GM18517 (cell line): ENCODE results near the gene IGFALS.

ENCODE experiments used
- ATAC-seq: cut with Tn5 transposase; IDR thresholded peaks from one replicate; pipeline ENCODE4 v1.9.1; 2021; ENCODE audit warnings: mild to moderate bottlenecking, moderate library complexity; ENCODE audit not compliant: unreplicated experiment

IGFALS gene

DNA sequence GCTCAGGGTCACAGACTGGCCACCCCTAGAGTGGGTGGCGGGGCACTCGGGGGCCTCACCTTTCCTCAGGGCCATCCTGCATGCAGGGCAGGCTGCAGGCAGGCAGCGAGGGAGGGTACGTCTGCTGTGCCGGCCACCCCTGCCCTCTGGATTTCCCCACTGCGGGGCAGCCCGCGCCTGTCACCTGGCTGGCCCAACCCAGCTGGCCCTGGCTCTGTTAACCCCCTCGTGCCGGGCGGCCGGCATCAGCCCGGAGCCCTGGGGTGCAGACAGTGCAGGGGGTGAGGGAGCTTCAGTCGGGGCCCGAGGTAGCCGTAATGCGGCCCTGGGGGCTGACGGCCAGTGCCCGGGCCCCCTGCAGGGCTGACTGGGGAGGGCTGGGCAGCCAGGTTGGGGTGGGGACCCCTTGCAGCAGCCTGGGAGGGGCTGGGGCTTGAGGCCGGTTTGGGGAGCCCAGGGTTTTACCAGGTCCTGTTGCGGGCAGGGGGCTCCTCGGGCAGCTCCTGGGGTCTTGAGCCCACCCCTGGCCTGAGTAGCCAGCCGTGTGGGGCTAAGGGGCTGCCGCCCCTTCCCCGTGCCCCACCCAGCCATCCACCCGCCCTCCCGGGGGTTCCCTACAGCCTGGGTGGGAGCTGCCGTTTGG, at the start of gene IGFALS:
IGFALS (minus strand) TSS at position 128 of the 643 bp plus-strand sequence; CDS start at position 75, 53 bp downstream.
- ATAC-seq: no peak

DNA sequence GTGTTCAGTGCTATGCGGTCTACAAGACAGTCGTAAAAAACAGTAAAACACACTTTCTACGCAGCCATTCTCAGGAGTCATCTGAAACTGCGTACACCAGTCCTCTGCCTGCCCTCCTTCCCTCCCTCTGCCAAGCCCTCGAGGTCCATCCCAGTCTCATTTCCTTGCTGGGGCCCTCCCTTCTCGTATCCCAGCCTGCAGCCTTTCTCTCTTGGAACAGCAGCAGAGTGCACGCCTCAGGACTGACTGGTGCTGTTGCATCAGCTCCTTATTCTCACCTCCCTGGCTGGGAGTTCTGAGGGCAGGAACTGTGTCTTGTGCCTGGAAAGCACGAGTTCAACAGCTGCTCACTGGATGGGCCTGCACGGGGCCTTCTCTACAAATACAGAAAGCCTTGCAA, 46.0 kb upstream of the IGFALS start:
- no peak for ATAC-seq

DNA sequence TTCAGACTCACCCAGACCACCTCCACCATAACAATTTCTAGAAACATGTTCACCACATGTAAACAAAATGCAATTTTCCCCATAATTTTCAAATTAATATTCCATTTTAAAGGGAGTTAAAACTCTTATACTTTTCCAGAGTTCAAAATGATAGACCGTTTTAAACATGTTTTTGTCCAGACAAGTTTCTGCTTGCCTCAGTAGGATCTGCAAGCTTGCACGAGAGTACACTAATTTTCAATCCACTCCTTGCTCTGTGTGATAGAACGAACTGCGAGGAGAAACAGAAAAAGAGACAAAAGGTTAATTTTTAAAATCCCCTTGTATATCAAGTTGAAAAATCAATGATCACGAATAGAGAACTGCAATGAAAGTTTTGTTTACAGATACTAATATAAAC, 40.6 kb upstream of the IGFALS start:
- no peak for ATAC-seq

DNA sequence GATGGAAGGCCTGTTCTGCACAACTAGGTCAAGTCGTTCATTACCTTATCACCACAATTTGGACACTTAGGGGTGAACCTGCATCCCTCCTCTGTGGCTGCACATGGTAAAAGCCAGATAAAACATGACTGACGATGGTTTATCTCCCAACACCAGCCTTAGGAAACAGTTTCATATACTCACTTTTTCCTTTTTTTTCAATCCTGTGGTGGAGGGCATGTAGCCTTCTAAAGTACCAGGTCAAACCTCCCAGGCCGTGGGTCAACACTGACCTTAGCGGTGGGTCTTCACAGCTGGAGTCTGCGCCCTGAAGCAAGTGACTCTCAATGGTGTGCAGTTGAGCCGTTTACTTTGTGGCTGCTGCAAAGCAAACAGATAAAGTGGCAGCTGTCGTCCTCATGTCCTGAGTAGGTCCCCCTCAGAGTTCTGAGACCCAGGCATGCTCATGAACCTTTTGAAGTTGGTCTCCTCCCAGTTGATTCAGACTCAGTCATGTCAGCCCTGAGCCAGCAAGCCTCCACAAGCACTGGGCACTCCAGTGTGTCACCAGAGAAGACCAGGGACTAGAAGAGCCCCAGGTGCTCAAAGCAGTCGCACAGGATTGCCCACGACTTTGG, 39.4 kb upstream of the IGFALS start:
- ATAC-seq: no peak

DNA sequence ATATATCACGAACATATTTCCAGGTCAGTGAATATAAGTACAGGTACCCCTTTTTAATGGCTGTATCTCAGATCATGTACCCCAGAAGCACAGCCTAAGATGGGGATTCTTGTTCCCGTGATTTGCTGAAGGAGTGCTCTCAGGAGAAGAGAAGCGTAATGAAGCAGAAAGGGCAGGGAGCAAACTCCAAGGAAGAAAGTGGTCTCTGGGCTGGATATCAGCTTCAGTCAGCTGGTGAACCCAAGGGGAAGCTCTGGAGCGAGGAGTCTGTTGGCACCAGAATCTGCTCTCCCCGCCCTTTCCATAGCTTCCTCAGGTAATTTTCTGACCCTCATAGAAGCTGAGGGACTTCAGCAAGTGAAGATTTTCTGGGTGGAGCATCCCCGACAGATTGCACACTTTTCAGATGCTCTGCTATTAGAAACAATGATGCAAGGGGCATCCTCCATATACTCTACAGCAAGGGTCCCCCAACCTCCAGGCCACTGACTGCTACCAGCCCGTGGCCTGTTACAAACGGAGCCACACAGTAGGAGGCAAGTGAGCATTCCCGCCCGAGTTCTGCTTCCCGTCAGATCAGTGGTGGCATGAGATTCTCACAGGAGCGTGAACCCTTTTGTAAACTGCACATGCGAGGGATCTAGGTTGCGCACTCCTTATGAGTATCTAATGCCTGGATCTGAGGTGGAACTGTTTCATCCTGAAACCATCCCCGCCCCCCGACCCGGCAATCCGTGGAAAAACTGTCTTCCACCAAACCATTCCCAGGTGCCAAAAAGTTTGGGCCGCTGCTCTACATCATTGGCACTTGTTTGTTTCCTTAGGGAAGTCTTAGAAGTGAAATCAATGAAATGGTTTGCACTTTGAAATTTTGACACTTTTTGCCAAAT, 37.9 kb upstream of the IGFALS start:
- ATAC-seq: no peak

DNA sequence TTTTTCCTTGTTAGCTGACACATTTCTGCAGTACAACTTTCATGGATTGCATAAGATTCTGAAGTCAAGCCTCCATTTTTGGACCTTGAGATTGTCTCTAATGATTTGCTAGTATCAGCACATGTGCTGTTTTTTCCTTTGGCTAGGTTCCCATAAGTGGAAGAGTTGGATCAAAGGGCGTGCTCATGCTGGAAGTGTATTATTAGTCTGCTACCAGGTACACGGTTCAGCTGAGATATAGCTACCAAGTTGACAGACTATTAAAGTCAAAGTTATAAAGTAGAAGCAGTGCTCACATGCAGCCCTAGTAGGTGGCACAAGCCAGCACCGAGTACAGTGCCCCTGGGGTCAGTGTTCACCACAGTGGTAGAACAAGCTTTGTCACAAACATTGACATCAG, 36.7 kb upstream of the IGFALS start:
- ATAC-seq: no peak

DNA sequence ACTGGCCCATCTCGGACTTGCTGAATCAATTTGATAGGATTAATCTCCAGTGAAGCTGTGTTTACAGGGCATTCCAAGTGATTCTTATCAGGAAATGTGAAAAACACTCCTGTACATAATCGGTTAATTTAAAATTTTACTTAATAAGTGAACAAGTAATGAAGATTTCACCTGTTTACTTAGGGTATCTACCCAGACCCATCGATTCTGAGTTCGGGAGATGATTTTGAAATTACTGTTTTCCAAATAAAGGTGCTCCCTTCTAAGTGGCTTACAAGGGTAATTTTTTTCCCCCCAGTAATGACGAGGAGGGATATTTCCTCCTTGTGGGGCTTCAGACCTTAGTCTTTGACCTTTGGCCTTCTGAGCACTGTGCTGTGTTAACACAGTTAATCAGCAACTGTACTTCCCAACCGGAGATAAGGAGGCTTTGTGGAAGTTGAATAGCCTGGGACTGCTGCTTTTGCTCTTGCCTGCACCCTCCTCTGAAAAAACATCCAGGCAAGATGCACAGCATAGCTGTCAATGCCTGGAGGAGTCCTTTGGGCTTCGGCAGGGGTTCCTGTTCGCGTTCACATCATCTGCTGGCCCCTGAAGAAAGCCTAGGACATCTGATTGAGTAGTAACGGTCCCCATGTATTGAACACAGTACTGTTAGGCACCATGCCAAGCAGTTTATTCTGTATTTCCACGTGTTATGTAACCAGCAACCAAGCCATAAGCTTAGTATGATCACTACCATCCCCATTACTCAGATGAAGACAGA, 35.3 kb upstream of the IGFALS start:
- ATAC-seq: no peak

DNA sequence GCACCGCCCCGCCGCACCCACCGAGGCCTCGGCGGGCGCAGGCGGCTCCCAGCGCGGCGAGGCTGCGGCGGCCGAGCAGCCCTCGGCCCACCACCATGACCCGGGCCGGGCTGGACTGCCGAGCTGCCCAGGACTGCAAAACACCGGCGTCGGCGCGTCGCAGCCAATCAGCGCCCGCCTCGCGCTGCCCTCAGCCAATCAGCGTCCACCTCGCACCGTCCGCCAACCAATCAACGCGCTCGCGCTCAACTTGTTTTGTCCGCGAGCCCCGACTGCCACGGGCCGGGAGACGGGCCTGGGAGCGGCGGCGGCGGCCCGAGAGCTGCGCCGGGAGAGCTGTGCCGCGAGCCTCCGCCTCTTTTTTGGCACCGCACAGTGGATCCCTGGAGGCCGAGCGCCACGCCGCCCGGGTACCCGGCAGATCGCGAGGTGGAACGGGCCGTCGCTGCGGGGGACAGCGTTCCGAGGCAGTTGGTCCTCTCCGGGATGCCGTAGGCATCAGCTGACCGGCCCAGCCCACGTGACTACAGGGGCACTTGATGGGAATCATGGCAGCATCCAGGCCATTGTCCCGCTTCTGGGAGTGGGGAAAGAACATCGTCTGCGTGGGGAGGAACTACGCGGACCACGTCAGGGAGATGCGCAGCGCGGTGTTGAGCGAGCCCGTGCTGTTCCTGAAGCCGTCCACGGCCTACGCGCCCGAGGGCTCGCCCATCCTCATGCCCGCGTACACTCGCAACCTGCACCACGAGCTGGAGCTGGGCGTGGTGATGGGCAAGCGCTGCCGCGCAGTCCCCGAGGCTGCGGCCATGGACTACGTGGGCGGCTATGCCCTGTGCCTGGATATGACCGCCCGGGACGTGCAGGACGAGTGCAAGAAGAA, 33.4 kb upstream of the IGFALS start, which contains the start of the genes FAHD1 and HAGH:
FAHD1 (plus strand) TSS at position 516 of the 883 bp plus-strand sequence; CDS start at position 549, 33 bp downstream.
HAGH (minus strand) TSS at position 135 of the 883 bp plus-strand sequence; CDS start at position 97, 38 bp downstream.
- peak; percentile 86 for ATAC-seq

DNA sequence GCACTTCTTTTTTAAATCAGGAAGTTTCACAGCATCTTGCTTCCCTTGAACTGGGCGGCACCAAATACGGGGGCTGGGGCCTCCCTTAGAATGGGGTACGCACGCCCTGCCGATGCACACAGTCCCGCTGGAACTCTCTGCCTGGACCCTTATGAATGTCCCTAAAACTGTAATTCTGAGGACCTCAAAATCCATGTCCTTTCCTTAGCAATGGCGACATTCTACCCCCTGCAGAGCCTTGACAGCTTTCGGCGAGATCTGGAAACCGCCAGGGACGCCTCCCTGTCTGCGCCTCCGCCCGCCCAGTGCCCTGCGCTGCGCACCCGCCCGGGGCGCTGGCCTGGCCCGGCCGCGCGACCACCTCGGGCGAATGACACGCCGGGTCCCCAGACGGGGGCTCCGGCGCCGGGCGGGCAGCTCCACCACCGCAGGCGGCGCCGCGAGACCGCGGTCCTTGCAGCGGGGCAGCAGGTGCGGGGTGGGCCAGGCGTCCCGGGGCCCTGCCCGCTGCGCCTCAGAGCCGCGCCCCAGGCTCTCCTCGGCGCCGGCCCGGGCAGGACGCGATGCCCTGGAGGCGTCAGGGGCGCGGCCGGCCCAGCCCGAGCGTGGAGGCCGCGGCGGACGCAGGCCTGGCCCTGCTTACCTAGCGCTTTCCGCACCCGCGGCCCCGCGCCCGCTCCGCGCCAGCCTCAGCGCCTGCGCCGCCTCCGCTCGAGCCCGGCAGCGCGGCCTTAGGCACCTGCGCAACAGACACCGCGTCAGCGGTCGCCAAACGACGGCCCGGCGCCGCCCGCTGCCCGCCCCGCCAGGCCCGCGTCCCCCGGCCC, 32.6 kb upstream of the IGFALS start:
- ATAC-seq: peak; percentile 44

DNA sequence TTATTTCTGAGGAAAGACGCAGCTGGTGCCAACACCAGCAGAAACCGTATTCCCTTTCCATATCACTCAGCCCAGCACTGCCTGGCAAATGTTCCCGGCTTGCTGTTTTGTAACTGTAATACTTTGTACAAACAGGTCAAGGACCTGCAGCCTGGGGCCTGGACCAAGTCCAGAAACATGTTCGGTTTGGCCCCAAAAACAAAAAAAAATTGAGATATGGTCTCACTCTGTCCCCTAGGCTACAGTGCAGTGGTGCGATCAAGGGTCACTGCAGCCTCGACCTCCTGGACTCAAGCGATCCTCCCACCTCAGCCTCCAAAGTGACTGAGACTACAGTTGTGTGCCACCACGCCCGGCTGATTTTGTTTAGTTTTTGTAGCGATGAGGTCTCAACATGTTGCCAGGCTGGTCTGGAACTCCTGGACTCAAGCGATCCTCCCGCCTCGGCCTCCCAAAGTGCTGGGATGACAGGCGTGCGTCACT, 31.9 kb upstream of the IGFALS start:
- no peak for ATAC-seq

DNA sequence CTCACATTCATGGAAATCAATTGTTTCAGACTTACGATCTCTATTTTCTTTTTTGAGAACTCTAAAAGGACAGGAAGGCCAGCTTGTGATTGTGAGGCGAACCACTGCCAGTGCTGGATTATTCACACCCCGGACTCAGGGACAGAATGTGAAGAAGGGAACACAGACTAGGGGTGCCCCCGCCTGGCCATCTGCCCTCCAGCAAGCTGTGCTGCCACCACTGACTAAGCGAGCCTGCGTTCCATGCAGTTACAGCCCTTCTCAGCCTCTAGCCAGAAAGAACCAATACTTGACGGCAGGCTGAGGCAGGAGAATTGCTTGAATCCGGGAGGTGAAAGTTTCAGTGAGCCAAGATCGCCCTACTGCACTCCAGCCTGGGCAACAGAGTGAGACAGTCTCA, 30.3 kb upstream of the IGFALS start:
- no peak for ATAC-seq

DNA sequence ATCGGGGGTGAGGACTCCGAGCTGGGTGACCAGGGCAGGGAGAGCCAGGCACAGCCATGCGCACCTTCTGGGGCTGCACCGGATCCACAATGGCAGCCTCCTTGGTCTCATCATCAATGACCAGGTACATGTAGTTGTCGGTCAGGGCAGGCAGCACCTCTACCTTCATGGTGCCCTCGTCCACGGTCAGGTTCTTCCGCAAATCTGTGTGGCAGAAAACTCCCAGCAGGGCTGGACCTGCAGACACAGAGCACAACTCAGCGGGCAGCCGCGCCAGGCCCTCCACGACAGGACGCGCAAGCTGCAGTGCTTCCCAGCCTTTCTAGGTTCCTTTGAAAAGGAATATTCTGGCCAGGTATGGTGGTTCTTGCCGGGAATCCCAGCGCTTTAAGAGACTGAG, 29.3 kb upstream of the IGFALS start:
- no peak for ATAC-seq

DNA sequence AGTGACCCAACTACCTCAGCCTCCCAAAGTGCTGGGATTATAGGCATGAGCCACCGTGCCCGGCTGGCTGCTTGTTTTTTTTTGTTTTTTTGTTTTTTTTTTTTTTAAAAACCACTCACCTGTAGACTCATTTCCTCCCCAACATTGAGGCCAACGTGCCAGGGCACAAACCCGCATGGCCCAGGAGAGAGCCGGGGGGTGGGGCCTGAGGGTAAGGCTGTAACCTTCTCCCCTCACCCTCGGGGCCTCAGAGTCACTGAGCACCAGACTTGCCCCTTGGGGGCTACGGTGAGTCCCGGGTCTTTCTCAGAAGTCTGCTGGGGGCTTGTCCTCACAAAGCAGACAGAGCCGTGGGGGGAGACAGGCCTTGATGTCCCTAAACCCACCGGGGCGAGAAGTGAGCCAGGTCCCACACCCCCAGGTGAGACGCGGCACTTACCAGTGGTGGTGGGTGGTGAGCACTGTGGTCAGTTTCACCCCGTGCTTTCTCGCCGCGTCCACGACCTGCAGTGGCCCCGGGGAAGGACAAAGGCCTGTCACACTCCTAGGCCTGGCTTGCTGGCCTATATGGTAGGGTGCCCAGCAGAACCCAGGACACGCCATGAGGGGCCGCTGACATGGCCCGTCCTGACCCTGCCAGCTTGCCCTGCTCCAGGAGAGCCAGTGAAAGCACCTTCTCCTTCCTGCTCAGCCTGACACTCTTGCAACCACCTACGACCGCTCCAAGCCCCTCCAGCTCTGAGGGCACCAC, 28.5 kb upstream of the IGFALS start:
- ATAC-seq: no peak

DNA sequence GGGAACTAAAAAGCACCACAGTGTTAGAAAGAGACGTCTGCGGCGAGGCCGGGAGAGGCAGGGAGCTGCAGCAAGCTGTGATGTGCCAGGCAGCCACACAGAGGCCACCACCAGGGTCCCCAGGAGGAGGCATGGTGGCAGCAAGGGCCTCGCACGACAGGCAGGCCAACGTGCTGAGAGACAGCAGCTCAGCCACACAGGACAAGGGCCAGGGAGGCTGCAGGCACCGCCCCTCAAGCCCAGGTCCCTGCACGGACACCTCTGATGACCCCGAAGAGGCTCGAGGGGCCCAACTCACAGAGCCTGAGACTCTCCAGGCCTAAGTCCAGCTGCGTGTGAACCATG, 27.4 kb upstream of the IGFALS start:
- ATAC-seq: no peak

DNA sequence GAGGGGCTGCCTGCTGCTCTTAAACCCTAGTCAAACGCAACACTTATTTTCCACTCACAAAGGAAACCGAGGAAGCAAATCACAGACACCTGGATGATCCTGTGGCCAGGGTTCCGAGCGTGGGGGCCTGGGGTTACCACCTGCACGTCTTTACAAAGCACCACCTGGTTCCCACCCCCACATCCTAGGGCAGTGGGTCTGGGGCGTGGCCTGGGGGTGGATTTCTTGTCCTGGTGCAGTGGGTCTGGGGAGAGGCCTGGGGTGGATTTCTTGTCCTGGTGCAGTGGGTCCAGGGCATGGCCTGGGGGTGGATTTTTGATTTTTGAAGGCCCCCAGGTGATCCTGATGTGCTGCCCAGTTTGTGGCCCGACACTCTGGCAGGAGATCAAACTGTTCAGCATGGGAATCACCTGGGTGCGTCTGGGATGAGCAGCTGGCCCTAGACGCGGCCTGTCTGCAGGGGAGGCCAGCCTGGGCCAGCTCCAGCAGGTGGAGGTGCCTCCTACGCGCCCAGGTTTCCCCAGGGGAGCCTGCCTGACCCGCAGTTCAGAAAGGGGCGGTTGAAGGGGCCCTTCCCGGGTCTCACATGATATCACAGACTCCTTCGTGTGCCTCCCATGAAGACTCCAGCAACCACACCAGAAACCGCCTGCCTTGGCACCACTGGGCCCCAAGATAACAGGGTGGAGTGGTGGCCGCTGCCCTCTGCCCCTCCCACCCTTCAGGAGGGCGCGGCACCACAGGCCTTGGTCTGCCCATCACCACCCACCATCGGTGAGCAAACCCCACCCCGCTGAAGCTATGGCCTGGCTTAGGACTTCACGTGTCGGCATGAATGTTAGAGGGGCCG, 26.8 kb upstream of the IGFALS start:
- no peak for ATAC-seq

DNA sequence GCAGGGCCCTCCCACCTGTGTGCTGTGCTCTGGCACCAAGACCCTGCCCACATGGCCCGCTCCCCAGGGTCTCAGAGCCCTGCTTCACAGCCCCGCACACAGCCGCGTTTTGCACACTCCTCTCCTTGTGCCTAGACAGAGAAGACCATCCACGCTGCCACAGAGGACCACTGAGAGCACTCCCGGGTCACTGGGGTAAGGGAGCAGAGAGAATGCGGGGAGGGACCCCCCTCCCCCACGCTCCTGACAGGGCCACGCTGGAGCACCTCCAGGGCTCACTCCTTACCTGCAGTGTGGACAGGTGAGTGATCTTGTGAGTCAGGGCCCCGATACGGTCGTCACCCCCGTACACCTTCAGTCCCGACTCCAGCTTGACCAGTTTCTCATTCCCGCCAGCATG, 26.1 kb upstream of the IGFALS start:
- no peak for ATAC-seq

DNA sequence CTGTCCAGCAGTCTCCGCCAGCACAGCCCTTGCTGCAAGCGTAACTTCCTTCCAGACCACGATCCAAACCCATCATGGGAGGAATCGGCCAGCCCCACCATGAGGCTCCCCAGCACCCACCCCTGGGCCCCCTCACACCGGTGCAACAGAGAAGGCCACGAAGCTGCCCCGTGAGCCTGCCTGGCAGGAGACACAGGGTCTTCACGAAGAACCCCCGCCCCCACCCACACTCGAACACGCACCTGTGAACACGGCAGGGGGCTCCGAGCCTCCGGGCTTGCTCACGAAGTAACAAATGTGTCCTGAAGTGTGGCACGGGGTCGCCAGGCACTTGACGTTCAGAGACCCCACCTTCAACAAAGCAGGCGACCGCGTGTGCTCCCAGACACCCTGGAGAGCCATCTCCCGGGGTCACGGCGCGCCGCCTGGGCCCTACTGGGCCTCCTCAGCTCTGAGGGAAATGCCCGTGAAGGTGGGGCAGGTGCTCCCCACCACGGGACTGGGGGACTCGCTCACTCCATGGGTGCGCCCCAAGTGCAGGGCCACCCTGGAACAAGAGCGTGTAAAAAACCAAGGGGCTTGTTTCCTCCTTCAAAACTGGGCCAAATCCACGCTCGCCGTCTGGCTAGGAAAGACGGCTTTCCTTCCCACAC, 25.5 kb upstream of the IGFALS start:
- no peak for ATAC-seq
